ENCODE data around the gene PPP1R13L.

PPP1R13L gene

DNA sequence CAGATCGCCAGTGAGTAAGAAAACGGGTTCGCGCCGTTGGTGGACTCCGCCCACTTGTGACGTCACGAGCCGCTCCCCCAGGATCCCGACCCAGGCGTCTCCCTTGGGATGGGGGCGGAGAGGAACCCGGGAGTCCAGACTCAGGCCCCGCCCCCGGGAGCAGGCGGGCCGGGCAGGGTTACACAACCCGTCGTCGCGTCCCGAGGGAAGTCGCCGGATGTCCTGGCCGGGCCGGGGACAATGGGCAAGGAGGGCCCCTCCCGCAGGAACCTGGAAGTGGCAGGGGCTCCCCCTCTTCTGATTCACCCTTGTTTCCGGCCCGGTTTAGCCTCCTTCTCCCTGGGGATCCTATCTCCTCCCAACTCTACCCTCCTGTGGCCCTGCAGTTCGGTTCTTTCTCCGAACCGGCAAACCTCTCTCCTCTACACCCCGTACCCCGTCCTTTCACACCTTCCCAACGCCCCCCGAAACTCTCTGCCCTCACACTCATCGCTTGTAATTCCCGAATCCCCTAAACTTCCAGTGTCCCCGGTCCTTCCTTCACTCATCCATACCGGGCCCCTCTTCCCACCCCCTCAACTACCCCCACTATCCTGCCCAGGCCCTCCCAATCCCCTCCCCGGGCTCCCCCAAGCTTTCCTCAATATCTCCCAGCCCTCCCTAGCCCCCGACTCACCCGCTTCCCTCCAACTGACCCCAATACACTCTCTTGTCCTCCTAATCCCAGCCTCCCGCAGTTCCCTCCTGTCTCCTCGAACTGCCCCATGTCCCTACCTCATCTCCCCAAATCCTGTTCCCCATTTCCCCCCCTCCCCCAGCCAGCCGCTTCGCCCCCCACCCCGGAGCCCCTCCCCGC lies 38.8 kb upstream of the PPP1R13L start:
- ATAC-seq: peak; percentile 74
- TF ChIP-seq ISL1 (CRISPR knock-in tag; IDR thresholded peaks at IDR 0.05) (no peak), ZFP3 (CRISPR knock-in tag; IDR thresholded peaks at IDR 0.05) (no peak), GLIS3 (CRISPR knock-in tag; IDR thresholded peaks at IDR 0.05) (no peak), ZNF8 (CRISPR knock-in tag; IDR thresholded peaks at IDR 0.05) (no peak), PATZ1 (CRISPR knock-in tag; IDR thresholded peaks at IDR 0.05; ENCODE audit: borderline replicate concordance) (peak; percentile 96), ZC3H10 (CRISPR knock-in tag; IDR thresholded peaks at IDR 0.05) (no peak), RARB (CRISPR knock-in tag; IDR thresholded peaks at IDR 0.05) (no peak), CSRNP3 (CRISPR knock-in tag; IDR thresholded peaks at IDR 0.05) (no peak), ARNTL (CRISPR knock-in tag; IDR thresholded peaks at IDR 0.05; ENCODE audit: borderline replicate concordance, low read depth) (no peak), CSDC2 (CRISPR knock-in tag; IDR thresholded peaks at IDR 0.05) (no peak), TOX (CRISPR knock-in tag; IDR thresholded peaks at IDR 0.05; ENCODE audit: borderline replicate concordance) (no peak), ESRRG (CRISPR knock-in tag; IDR thresholded peaks at IDR 0.05) (no peak), OSR1 (CRISPR knock-in tag; IDR thresholded peaks at IDR 0.05) (no peak), ZNF565 (CRISPR knock-in tag; conservative IDR thresholded peaks at IDR 0.05; ENCODE audit: low read depth) (0 out of 2 replicates have a peak, but pooled peaks have one; percentile 34), BACH2 (CRISPR knock-in tag; IDR thresholded peaks at IDR 0.05; ENCODE audit: borderline replicate concordance) (no peak)

- no peak for TF ChIP-seq PPARA (CRISPR knock-in tag; IDR thresholded peaks at IDR 0.05; ENCODE audit: borderline replicate concordance)
Measured at GRCh38 chr19:45442778-45443461, 38.1 kb upstream of the PPP1R13L start.

DNA sequence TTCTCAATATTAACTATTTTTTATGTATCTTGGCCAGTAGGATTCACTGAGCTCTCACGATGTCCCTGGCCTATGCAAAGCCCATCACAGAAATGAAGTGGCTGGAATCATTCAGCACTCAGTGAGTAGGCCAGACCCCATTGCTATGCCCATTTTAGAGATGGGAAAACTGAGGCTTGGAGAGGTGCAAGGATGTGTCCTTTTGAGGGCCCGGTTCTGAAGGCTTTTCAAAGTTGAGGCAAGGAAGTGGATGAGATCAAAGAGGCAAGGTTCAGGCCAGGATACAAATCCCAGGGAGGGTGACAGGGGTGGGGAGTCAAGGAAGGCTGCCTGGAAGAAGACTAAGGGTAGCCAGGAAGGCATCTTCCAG lies 37.5 kb upstream of the PPP1R13L start:
- ATAC-seq: no peak
- TF ChIP-seq PPARA (CRISPR knock-in tag; IDR thresholded peaks at IDR 0.05; ENCODE audit: borderline replicate concordance): no peak

More at GRCh38 chr19:45442778-45443461, 38.1 kb upstream of the PPP1R13L start:
- ATAC-seq: peak; percentile 0; the same call in 2 of the 3 replicates

GRCh38 chr19:45440873-45441654 lies 36.2 kb upstream of the PPP1R13L start:
- no peak for TF ChIP-seq ZNF8 (CRISPR knock-in tag; IDR thresholded peaks at IDR 0.05)
- no peak for TF ChIP-seq ESRRG (CRISPR knock-in tag; IDR thresholded peaks at IDR 0.05)
- no peak for TF ChIP-seq CSRNP3 (CRISPR knock-in tag; IDR thresholded peaks at IDR 0.05)
- TF ChIP-seq ZFP30 (CRISPR knock-in tag; IDR thresholded peaks at IDR 0.05): no peak
- TF ChIP-seq PPARA (CRISPR knock-in tag; IDR thresholded peaks at IDR 0.05; ENCODE audit: borderline replicate concordance): no peak
- ATAC-seq: peak; percentile 47

GRCh38 chr19:45440259-45440638 lies 35.4 kb upstream of the PPP1R13L start:
- ATAC-seq: no peak
- no peak for TF ChIP-seq ZNF70 (CRISPR knock-in tag; IDR thresholded peaks at IDR 0.05)
- TF ChIP-seq ZNF8 (CRISPR knock-in tag; IDR thresholded peaks at IDR 0.05): no peak
- no peak for TF ChIP-seq ZC3H10 (CRISPR knock-in tag; IDR thresholded peaks at IDR 0.05)
- no peak for TF ChIP-seq GLIS3 (CRISPR knock-in tag; IDR thresholded peaks at IDR 0.05)
- no peak for TF ChIP-seq POU6F1 (CRISPR knock-in tag; IDR thresholded peaks at IDR 0.05; ENCODE audit: borderline replicate concordance, low read depth)
- TF ChIP-seq PATZ1 (CRISPR knock-in tag; IDR thresholded peaks at IDR 0.05; ENCODE audit: borderline replicate concordance): no peak
- no peak for TF ChIP-seq BACH2 (CRISPR knock-in tag; IDR thresholded peaks at IDR 0.05; ENCODE audit: borderline replicate concordance)
- TF ChIP-seq CREB5 (CRISPR knock-in tag; IDR thresholded peaks at IDR 0.05; ENCODE audit: low read depth): no peak
- no peak for TF ChIP-seq PPARA (CRISPR knock-in tag; IDR thresholded peaks at IDR 0.05; ENCODE audit: borderline replicate concordance)
